Activated CD8-positive, alpha-beta memory T cell treated with anti-CD3 and anti-CD28 coated beads, Interleukin-2, amount 10 ng/mL, durations not matched to agents 7 days and 5 days (primary cell): ENCODE results near the gene TBC1D25. TPM values are rescaled to one million over a fixed set of nuclear protein-coding genes. Genes with fewer than 3 reads are reported as not detected.

Experiments
- ATAC-seq: fragments of 150-1000 bp; cut with Tn5 transposase; one replicate; pipeline ENCODE4 v1.10.0; 2021; ENCODE audit warnings: moderate library complexity
- CTCF ChIA-PET: fragments of 350-600 bp; sonication (Branson Sonifier 250); formaldehyde crosslinking; loops from one replicate; lab custom pipeline; 2021; ENCODE audit warnings: antibody characterized with exemption; lab: Charles Lee
- DNase-seq: peaks from one replicate; pipeline ENCODE4 v3.0.0-alpha.2; 2020
- H3K27ac Mint-ChIP-seq: one replicate; pipeline ENCODE4 v1.8.0; 2021; ENCODE audit warnings: mild to moderate bottlenecking, mixed read lengths
- H3K27me3 Mint-ChIP-seq: one replicate; pipeline ENCODE4 v1.8.0; 2021; ENCODE audit warnings: mixed read lengths
- H3K36me3 Mint-ChIP-seq: one replicate; pipeline ENCODE4 v1.8.0; 2021; ENCODE audit warnings: mild to moderate bottlenecking, mixed read lengths
- H3K4me1 Mint-ChIP-seq: one replicate; pipeline ENCODE4 v1.8.0; 2021; ENCODE audit warnings: mixed read lengths
- H3K4me3 Mint-ChIP-seq: one replicate; pipeline ENCODE4 v1.8.0; 2021; ENCODE audit warnings: mild to moderate bottlenecking, moderate library complexity, mixed read lengths
- H3K9me3 Mint-ChIP-seq: one replicate; pipeline ENCODE4 v1.8.0; 2022; ENCODE audit warnings: low read depth, mixed read lengths
- total RNA-seq, 2 experiments: library from RNA; stranded (reverse); gene quantifications; one replicate each; pipeline ENCODE4 v1.2.3, GENCODE V29; 2021

Gene TBC1D25
- total RNA-seq, 2 experiments from 2014 or later = 23.2 to 26.3 TPM

DNA sequence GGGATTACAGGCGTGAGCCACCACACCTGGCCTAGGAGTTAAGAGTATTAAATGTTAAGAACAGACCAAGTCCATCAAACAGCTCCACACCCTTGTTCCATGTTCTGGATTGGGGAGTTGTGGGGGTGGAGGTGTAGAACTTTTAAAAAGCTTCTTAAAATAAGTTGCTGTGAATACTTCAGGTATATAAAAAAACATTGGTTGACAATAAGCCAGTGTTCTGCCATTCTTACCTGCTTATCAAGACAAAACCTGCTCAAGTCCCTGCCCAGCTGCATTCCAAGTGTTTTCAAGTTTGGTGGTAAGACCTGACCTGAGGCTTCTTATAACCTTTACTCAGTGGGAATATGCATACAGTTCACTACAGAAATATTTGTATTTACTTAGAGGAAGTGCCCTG lies 41.1 kb downstream of the TBC1D25 start:
- H3K36me3 Mint-ChIP-seq = peaks cover 29% of the 10 kb centered on the region
- DNase-seq (no peak), ATAC-seq (no peak)
- H3K4me3 Mint-ChIP-seq = no peak overlapping the region
- H3K9me3 Mint-ChIP-seq = no peaks in the 10 kb centered on the region
- H3K4me1 Mint-ChIP-seq = peaks cover 19% of the 10 kb centered on the region
- no peaks in the 10 kb centered on the region for H3K27me3 Mint-ChIP-seq
- no peak overlapping the region for H3K27ac Mint-ChIP-seq
- CTCF ChIA-PET = no interaction called here

DNA sequence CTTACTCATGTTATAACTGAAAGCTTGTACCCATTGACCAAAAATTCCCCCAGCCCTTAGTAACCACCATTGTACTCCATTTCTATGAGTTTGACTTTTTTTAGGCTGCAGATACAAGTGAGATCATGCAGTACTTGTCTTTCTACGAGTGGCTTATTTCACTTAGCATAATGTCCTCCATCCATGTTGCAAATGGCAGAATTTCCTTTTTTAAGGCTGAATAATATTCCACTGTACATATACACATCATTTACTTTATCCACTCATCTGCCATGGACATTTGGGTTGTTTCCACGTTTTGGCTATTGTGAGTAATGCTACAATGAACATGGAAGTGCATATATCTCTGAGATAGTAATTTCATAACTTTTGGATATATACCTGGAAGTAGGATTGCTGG lies 45.2 kb downstream of the TBC1D25 start:
- CTCF ChIA-PET = no interaction called here
- no peaks in the 10 kb centered on the region for H3K9me3 Mint-ChIP-seq
- H3K4me3 Mint-ChIP-seq = no peak overlapping the region
- H3K27ac Mint-ChIP-seq = no peak overlapping the region
- DNase-seq (no peak), ATAC-seq (no peak)
- no peaks in the 10 kb centered on the region for H3K27me3 Mint-ChIP-seq
- H3K4me1 Mint-ChIP-seq = peaks cover 4% of the 10 kb centered on the region
- peaks cover 3% of the 10 kb centered on the region for H3K36me3 Mint-ChIP-seq

DNA sequence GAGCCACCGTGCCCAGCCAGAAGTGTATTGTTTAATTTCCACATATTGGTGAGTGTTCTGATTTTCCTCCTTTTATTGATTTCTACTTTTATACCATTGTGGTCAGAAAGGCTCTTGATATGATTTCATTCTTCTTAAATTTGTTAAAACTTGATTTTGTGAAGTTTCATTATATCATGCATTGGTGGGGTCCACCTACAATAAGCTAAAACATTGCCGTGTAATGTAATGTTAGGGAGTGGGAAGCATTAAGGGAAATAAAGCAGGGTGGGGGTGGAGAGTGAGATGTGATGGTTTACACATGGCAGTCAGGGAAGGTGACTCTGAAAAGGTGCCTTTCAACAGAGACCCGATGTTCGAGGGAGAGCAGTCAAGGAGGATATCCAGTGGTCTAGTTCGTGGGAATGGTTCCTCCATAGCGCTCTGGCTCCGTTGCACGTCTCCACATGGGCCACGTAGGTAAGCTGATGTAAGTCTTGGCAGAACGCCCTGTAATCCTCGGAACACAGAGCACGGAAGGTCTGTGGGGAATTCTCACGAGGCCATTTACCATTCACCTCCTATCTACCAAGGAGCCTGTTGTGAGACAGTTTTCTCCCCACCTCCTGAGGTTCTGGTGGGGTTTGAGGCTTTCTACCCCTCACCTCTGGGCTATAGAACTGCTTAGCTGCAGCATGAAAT lies 50.1 kb downstream of the TBC1D25 start:
- DNase-seq = no peak
- Mint-ChIP-seq H3K27ac (no peak overlapping the region), H3K36me3 (no peaks in the 10 kb centered on the region), H3K9me3 (no peaks in the 10 kb centered on the region), H3K4me1 (peaks cover 4% of the 10 kb centered on the region), H3K4me3 (no peak overlapping the region), H3K27me3 (no peaks in the 10 kb centered on the region)
- ATAC-seq = no peak
- CTCF ChIA-PET = interaction anchor here (0.6 kb wide), 1 partner anchor 90 kb away, joined by 3 read pairs; no protein-coding TSS in a partner anchor

DNA sequence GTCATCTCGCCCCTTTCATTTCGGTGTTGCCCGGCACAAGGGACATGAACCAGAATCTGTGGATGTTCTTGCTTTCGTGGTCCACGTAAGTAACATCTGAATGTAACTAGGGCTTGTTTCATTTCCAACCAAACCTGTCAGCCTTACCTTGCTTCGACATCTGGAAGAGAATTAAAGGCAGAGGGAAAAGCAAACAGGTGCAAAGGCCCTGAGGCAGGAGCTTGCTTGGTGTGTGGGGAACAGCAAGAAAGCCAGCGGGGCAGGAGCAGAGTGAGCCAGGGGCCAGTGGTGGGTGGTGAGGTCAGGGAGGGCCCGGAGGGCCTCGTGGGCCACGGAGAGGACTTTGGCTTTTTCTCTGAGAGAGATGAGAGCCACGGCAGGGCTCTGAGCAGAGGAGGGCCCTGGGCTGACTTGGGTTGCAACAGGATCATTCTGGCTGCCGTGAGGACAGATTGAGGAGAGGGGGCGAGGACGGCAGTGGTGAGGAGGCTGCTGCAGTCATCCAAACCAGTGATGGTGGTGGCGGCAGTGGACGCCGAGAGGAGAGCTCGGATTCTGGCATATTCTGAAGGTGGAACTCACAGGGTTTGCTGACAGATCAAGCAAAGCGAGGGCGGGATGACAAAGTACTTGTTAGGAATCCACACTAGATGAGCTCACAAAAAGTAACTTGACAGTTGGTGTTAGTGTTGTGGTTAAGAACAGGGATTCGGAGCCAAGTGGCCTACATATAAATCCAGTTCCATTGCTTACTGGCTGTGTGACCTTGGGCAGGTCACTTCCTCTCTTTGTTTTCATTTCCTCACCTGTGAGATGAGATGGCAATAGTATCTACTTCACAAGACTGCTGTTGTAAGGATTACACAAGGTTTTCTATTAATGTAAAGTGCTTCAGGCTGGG lies 50.9 kb downstream of the TBC1D25 start:
- peaks cover 4% of the 10 kb centered on the region for H3K4me1 Mint-ChIP-seq
- ATAC-seq = no peak
- H3K9me3 Mint-ChIP-seq = no peaks in the 10 kb centered on the region
- H3K27ac Mint-ChIP-seq = no peak overlapping the region
- no peaks in the 10 kb centered on the region for H3K27me3 Mint-ChIP-seq
- CTCF ChIA-PET = no interaction called here
- H3K4me3 Mint-ChIP-seq = no peak overlapping the region
- DNase-seq = no peak
- H3K36me3 Mint-ChIP-seq = no peaks in the 10 kb centered on the region

DNA sequence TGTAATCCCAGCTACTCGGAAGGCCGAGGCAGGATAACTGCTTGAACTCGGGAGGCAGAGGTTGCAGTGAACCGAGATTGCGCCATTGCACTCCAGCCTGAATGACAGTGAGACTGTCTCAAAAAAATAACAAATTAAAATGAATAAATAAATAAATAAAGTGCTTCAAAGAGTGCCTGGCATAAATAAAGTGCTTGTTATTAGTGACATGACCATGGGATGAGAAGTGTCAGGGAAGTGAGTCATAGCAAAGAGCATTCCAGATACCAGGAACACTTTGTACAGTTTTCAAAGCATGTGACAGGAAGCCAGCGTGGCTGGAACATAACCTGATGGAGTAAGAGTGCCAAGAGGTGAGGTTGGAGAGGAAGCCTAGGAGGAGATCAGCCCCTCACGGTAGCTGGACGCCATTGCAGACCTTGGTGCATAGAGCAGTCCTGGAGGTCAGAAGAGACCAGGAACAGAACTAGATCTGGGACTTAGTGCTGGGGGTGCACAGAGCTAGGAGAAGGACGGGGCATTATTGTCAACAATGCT lies 51.8 kb downstream of the TBC1D25 start:
- CTCF ChIA-PET = no interaction called here
- no peak overlapping the region for H3K27ac Mint-ChIP-seq
- H3K36me3 Mint-ChIP-seq = no peaks in the 10 kb centered on the region
- H3K9me3 Mint-ChIP-seq = no peaks in the 10 kb centered on the region
- H3K4me1 Mint-ChIP-seq = peaks cover 4% of the 10 kb centered on the region
- no peak for ATAC-seq
- DNase-seq = no peak
- no peaks in the 10 kb centered on the region for H3K27me3 Mint-ChIP-seq
- H3K4me3 Mint-ChIP-seq = no peak overlapping the region

DNA sequence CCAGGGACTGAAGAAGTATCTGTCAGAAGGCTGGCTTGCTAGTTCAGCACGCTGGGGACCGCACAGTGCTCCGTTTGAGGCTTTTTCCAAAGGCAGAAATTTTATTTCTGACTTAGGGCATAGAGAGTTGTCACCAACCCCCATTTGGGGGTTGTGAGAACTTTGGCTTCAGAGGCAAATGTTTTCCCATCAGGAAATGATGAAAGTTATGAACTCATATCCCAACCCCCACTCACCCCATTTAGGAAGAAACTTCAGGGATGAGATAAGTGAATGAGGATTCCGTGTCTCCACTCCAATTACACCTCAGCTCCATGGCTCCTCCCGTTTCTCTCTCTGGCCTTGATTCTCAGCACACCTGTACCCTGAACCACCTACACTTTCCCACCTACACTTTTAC lies 53.5 kb downstream of the TBC1D25 start:
- Mint-ChIP-seq H3K9me3 (no peaks in the 10 kb centered on the region), H3K27me3 (no peaks in the 10 kb centered on the region), H3K4me1 (peaks cover 7% of the 10 kb centered on the region), H3K4me3 (no peak overlapping the region), H3K27ac (no peak overlapping the region), H3K36me3 (peaks cover 1% of the 10 kb centered on the region)
- ATAC-seq (no peak), DNase-seq (no peak)
- CTCF ChIA-PET = interaction anchor here (1.1 to 1.7 kb wide), 2 partner anchors 10 to 39 kb away, joined by 3 read pairs; no protein-coding TSS in a partner anchor

DNA sequence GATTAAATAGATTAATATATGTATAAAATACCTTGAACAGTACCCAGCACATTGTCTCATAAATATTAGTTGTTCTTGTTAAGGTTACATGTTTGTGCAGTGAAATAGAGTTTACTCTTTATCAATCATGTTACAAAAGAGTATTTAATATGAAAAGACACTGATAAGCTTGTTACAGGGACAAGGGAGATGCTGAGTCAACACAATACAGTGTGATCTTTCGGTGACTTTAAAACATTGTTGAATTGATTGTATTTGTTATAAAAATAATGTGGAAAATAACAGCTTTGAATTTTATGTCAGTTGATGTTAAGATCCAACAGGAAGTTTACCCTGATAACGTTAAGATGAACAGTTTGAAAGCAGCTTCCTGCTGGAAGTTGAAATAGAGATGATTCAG lies 56.4 kb downstream of the TBC1D25 start:
- no peak for ATAC-seq
- H3K27me3 Mint-ChIP-seq = no peaks in the 10 kb centered on the region
- peaks cover 14% of the 10 kb centered on the region for H3K4me1 Mint-ChIP-seq
- no peak for DNase-seq
- no peaks in the 10 kb centered on the region for H3K9me3 Mint-ChIP-seq
- no peak overlapping the region for H3K4me3 Mint-ChIP-seq
- no peak overlapping the region for H3K27ac Mint-ChIP-seq
- CTCF ChIA-PET = no interaction called here
- H3K36me3 Mint-ChIP-seq = peaks cover 1% of the 10 kb centered on the region

DNA sequence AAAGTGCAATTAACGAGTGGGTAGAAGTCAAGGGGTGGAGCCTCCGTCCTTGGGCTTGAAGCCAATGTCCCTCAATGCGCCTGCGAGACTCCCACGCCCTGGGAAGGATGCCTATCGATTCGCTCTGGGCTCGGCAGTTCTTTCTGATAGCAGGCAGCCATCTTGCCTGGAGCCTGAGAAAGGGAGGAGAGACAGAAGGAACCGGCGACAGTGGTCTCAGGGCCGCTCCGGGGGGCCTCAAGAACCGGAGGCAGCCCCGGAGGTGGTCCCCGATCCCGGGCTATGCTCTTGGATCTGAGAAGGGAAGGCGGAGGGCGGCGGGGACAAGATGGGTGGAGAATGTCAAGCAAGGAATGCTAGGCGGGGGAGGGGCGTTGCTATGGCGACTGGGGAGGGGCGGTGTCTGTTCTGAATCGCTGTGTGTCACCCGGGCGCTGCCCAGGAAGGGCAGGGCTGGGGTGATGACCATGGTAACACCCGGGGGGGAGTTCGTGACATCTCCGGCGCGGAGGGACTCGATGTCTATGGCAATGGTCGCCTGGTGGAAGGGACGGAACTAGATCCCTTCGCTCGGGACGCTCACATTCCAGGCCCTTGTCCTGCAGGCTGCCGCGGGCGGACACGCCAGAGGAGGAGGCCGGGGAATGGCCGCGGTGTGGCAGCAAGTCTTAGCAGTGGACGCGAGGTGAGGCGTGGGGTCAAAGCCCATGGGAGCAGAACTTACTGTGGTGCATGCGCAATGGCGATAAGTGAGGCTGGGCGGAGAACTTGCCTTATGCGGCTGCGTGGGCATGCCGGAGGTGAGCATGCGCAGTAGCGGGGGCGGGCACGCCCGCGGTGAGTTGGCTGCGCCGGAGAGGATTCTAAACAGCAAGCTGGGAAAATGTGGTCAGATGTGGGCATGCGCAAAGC lies 58.1 kb downstream of the TBC1D25 start, which contains the start of gene WDR13:
TSS of gene WDR13 (plus strand) at position 140 of the 912 bp plus-strand sequence. CDS start at position 645, 505 bp downstream.
- Mint-ChIP-seq H3K4me3 (peak within 1 kb of the TSS; percentile 93), H3K27me3 (no peaks in the 10 kb centered on the region), H3K4me1 (peaks cover 10% of the 10 kb centered on the region), H3K27ac (peak within 1 kb of the TSS; percentile 97), H3K36me3 (peaks cover 1% of the 10 kb centered on the region), H3K9me3 (no peaks in the 10 kb centered on the region)
- DNase-seq = peak; percentile 93
- peak; percentile 87 for ATAC-seq
- CTCF ChIA-PET = no interaction called here

DNA sequence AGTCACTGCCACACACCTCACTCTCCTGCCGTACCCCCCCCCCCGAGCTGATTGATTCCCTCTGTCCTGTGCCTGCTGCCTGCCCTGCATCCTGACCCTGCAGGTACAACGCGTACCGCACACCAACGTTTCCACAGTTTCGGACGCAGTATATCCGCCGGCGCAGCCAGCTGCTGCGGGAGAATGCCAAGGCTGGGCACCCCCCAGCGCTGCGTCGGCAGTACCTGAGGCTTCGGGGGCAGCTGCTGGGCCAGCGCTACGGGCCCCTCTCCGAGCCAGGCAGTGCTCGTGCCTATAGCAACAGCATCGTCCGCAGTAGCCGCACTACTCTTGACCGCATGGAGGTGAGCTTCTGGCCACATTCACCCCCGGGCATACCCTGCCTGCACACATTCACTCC lies 59.1 kb downstream of the TBC1D25 start:
- Mint-ChIP-seq H3K4me3 (peak overlapping the region; percentile 93), H3K36me3 (peaks cover 1% of the 10 kb centered on the region), H3K27me3 (no peaks in the 10 kb centered on the region), H3K9me3 (no peaks in the 10 kb centered on the region), H3K4me1 (peaks cover 10% of the 10 kb centered on the region), H3K27ac (peak overlapping the region; percentile 97)
- CTCF ChIA-PET = no interaction called here
- ATAC-seq (no peak), DNase-seq (no peak)

DNA sequence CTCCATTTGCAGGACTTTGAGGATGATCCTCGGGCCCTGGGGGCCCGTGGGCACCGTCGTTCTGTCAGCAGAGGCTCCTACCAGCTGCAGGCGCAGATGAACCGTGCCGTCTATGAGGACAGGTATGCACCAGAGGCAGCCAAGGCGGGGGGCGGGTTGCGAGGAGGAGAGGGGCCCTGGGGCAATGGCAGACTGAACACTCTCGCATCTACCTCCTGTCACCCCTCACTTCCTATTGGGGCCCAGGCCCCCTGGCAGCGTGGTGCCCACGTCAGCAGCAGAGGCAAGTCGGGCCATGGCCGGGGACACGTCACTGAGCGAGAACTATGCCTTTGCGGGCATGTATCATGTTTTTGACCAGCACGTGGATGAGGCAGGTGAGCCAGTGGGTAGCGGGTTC lies 59.8 kb downstream of the TBC1D25 start:
- ATAC-seq = no peak
- no peak overlapping the region for H3K27ac Mint-ChIP-seq

DNA sequence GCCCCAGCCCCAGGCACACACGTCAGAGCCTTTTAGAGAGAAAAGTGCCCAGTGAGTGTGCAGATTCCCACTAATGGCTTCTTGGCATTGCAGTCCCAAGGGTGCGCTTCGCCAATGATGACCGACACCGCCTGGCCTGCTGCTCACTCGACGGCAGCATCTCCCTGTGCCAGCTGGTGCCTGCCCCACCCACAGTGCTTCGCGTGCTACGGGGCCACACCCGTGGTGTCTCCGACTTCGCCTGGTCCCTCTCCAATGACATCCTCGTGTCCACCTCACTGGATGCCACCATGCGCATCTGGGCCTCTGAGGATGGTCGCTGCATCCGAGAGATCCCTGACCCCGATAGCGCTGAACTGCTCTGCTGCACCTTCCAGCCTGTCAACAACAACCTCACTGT lies 60.7 kb downstream of the TBC1D25 start:
- peaks cover 2% of the 10 kb centered on the region for H3K36me3 Mint-ChIP-seq
- CTCF ChIA-PET = no interaction called here
- no peak overlapping the region for H3K4me3 Mint-ChIP-seq
- ATAC-seq = no peak
- no peaks in the 10 kb centered on the region for H3K27me3 Mint-ChIP-seq
- peaks cover 10% of the 10 kb centered on the region for H3K4me1 Mint-ChIP-seq
- DNase-seq = no peak
- H3K9me3 Mint-ChIP-seq = no peaks in the 10 kb centered on the region
- no peak overlapping the region for H3K27ac Mint-ChIP-seq

More for the DNA sequence above, 59.8 kb downstream of the TBC1D25 start:
- Mint-ChIP-seq H3K4me1 (peaks cover 10% of the 10 kb centered on the region), H3K36me3 (peaks cover 1% of the 10 kb centered on the region), H3K4me3 (no peak overlapping the region), H3K9me3 (no peaks in the 10 kb centered on the region), H3K27me3 (no peaks in the 10 kb centered on the region)
- DNase-seq = no peak
- CTCF ChIA-PET = no interaction called here

DNA sequence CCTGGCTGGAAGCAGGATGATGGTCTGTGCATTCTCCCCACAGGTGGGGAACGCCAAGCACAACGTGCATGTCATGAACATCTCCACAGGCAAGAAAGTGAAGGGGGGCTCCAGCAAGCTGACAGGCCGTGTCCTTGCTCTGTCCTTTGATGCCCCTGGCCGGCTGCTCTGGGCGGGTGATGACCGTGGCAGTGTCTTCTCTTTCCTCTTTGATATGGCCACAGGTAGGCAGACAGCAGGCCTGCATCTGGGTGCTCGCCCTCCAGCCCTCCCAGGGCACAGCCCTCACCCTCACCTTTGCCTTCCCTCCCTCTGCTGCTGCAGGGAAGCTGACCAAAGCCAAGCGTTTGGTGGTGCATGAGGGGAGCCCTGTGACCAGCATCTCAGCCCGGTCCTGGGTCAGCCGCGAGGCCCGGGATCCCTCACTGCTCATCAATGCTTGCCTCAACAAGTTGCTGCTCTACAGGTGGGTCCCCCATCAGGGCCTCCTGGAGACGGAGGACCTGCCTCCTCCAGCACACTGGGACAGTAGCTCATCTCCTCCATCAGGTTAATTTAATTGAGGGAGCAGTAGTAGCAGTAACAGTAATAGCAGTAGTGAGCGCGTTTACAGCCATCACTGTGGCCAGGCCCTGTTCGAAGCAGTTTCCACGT lies 62.4 kb downstream of the TBC1D25 start:
- CTCF ChIA-PET = no interaction called here
- Mint-ChIP-seq H3K4me3 (no peak overlapping the region), H3K27me3 (no peaks in the 10 kb centered on the region), H3K27ac (no peak overlapping the region), H3K4me1 (peaks cover 10% of the 10 kb centered on the region), H3K36me3 (peaks cover 3% of the 10 kb centered on the region), H3K9me3 (no peaks in the 10 kb centered on the region)
- ATAC-seq (no peak), DNase-seq (no peak)
